H1 (cell line): ENCODE data around the gene SPON2. TPM values are rescaled to one million over a fixed set of nuclear protein-coding genes. Genes with fewer than 3 reads are reported as not detected.
A peak's percentile ranks its signal among the peaks of the same experiment; 100 is the strongest.

Experiments used
- ASH2L ChIP-seq: fragments of 200-600, 300-600 bp; sonication (generic); IDR thresholded peaks from one replicate; pipeline ENCODE4 v1.7.1; 2017; ENCODE audit warnings: low read length
- CEBPB ChIP-seq: IDR thresholded peaks from 2 replicates; pipeline ENCODE4 v1.6.1; 2012; ENCODE audit warnings: low read depth, low read length
- CREB1 ChIP-seq: IDR thresholded peaks from 2 replicates; pipeline ENCODE4 v1.6.1; 2012; ENCODE audit warnings: inconsistent platforms
- CTCF ChIP-seq, 3 experiments: IDR thresholded peaks; 1 replicate in 2 of 3; 2 replicates in 1 of 3; pipeline versions ENCODE4 v1.5.1 to v1.6.1; 2011; ENCODE audit warnings: low read length in 3 of 3, mild to moderate bottlenecking in 3 of 3, inconsistent platforms in 2 of 3, low read depth in 1 of 3, moderate library complexity in 1 of 3; ENCODE audit not compliant: insufficient read depth in 1 of 3; ENCODE audit errors: control extremely low read depth in 1 of 3
- FOSL1 ChIP-seq: IDR thresholded peaks from 2 replicates; pipeline ENCODE4 v1.6.1; 2011; ENCODE audit warnings: mild to moderate bottlenecking, low read depth, low read length, moderate library complexity; ENCODE audit not compliant: insufficient read depth
- GABPA ChIP-seq: IDR thresholded peaks from 2 replicates; pipeline ENCODE4 v1.6.1; 2011; ENCODE audit warnings: mild to moderate bottlenecking, low read length, moderate library complexity, borderline replicate concordance; ENCODE audit not compliant: insufficient read depth
- KDM4A ChIP-seq: IDR thresholded peaks from one replicate; pipeline ENCODE4 v1.7.1; 2012; ENCODE audit warnings: low read depth, mild to moderate bottlenecking, moderate library complexity, low read length, inconsistent platforms; ENCODE audit not compliant: severe bottlenecking
- MAFK ChIP-seq: IDR thresholded peaks from 2 replicates; pipeline ENCODE4 v1.6.1; 2012; ENCODE audit warnings: low read depth, mild to moderate bottlenecking, improper control_type of control experiment, low read length
- SUZ12 ChIP-seq: fragments of 200-600 bp; sonication (generic); IDR thresholded peaks from 2 replicates; pipeline ENCODE4 v1.6.1; 2012; ENCODE audit warnings: mild to moderate bottlenecking, inconsistent platforms, low read length, moderate library complexity, mixed read lengths
- TAF1 ChIP-seq: IDR thresholded peaks from 2 replicates; pipeline ENCODE4 v1.6.1; 2011; ENCODE audit warnings: mild to moderate bottlenecking, low read depth, low read length
- TAF7 ChIP-seq: optimal IDR thresholded peaks from 2 replicates; pipeline ENCODE3; 2011; ENCODE audit warnings: low read depth, mild to moderate bottlenecking, inconsistent platforms, low read length, moderate library complexity, borderline replicate concordance
- polyA plus RNA-seq, 7 experiments: library from polyadenylated mRNA; depleted of rRNA in 3 of 7; stranded (reverse) in 5 of 7; unstranded in 2 of 7; fragments of >200 nt in 5 of 7; fragments of 200-250 nt in 2 of 7; gene quantifications; 1 replicate in 5 of 7; 2 replicates in 1 of 7; 4 replicates in 1 of 7; pipeline versions ENCODE4 v1.2.1 to v1.2.3, GENCODE V29; 2011 to 2013; ENCODE audit warnings: missing spikeins in 2 of 7, mixed read lengths in 2 of 7
- total RNA-seq: library from RNA; stranded (reverse); fragmentation: NEBNext Ultra II Directional; extraction: Animal tissue kit (Norgen Biotek cat#: 25700); gene quantifications from 2 replicates; pipeline ENCODE4 v1.2.1, GENCODE V29; 2021
- TF ChIP-seq, protein P1 (sequence below): IDR thresholded peaks from 2 replicates; pipeline ENCODE4 v1.6.1; 2012; ENCODE audit warnings: inconsistent platforms
- TF ChIP-seq, protein P2 (sequence below): IDR thresholded peaks from 2 replicates; pipeline ENCODE4 v1.6.1; 2012; ENCODE audit warnings: inconsistent platforms

Gene SPON2
- total and polyA plus RNA-seq, 2 of the 8 experiments (the other 6 are each of a cell fraction or from before 2014, with no cell fraction given) = 2.8 to 3.2 TPM

DNA sequence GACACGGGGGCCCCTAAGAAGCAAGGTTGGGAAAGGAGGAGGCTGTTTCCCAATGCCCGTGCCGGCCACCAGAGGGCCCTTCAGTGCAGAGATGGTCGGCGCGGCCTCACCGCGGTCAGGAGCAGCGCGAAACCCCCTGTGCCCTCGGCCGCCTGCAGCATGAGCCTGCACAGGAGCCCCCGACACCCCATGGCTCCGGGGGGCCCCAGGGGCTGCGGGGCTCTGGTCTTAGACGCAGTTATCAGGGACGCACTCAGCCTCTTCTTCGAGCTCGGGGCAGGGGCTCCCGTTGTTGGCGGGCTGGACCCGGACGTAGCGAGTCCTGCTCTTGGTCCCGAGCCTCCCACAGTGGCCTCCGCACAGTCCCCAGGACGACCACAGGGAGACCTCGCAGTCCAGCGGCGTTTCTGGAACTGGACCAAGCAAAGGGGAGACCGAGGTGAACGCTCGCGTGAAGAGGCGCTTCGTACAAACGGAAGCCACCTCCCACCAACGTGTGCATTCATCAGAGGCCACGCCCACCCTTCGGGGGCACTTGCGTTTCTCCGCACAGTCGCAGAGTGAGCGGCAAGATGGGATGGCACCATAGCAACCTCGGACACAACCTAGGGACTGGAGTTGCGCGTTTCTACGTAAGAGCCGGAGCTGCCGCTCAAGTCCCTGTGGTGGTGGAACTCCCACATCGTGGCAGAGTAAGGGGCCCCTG is 5.0 kb downstream of the SPON2 start (continued):
- TF ChIP-seq KDM4A = peak; percentile 99
- TF ChIP-seq TAF1 = peak; percentile 52; the same call in 1 of the 2 replicates
- TF ChIP-seq, protein P1, sequence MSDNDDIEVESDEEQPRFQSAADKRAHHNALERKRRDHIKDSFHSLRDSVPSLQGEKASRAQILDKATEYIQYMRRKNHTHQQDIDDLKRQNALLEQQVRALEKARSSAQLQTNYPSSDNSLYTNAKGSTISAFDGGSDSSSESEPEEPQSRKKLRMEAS = peak; percentile 83
- TF ChIP-seq, protein P2, sequence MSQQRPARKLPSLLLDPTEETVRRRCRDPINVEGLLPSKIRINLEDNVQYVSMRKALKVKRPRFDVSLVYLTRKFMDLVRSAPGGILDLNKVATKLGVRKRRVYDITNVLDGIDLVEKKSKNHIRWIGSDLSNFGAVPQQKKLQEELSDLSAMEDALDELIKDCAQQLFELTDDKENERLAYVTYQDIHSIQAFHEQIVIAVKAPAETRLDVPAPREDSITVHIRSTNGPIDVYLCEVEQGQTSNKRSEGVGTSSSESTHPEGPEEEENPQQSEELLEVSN = peak; percentile 78
- TF ChIP-seq MAFK = no peak
- TF ChIP-seq FOSL1 = no peak
- no peak for TF ChIP-seq TAF7
- TF ChIP-seq GABPA = peak; percentile 71; the same call in 1 of the 2 replicates
- TF ChIP-seq CTCF (IDR thresholded peaks at IDR 0.05; ENCODE audit: control extremely low read depth in 1 of 3, insufficient read depth in 1 of 3, low read depth in 1 of 3, low read length in 3 of 3) = peak in 2 of 3 experiments; percentile 81 to 87; a peak in 3 of 4 replicates
- peak; percentile 44; the same call in 1 of the 2 replicates for TF ChIP-seq CEBPB
- TF ChIP-seq ASH2L = peak; percentile 54
- no peak for TF ChIP-seq SUZ12
- TF ChIP-seq CREB1 = peak; percentile 75
